Cortex of kidney (tissue), 1 donor: Measurements from ENCODE around the gene NRIP2.
A peak's percentile ranks its signal among the peaks of the same experiment; 100 is the strongest.

Experiments
- DNase-seq: peaks from one replicate; lab custom pipeline; 2025; lab: John Stamatoyannopoulos, UW

NRIP2 gene

GRCh38 chr12:2805143-2805520, 29.7 kb downstream of the NRIP2 start:
- DNase-seq = no peak

GRCh38 chr12:2804393-2805142, 30.3 kb downstream of the NRIP2 start:
- no peak for DNase-seq

GRCh38 chr12:2803635-2804392, 31.0 kb downstream of the NRIP2 start:
- no peak for DNase-seq

DNA sequence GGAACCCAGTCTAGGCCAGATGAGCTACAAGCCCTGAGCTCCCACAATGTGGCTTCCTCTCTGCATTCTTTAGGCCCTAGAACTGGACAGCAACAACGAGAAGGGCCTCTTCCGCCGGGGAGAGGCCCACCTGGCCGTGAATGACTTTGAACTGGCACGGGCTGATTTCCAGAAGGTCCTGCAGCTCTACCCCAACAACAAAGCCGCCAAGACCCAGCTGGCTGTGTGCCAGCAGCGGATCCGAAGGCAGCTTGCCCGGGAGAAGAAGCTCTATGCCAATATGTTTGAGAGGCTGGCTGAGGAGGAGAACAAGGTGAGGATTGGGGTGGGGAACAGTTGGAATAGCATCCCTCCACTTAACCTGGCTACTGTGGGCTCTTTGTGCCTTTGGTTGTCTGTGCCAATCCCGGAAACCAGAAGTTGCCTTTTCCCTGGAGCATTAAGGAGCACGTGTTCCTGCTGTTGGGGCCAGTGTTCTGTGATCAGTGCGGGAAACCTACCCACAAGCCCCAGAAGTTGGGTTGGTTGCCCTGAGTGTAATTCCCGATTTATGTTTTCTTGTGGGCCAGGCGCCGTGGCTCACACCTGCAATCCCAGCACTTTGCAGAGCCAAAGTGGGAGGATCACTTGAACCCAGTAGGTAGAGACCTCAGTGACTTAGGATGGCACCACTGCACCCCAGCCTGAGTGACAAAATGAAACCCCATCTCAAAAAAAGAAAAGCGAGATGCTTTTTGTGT, 33.6 kb downstream of the NRIP2 start:
- no peak for DNase-seq

DNA sequence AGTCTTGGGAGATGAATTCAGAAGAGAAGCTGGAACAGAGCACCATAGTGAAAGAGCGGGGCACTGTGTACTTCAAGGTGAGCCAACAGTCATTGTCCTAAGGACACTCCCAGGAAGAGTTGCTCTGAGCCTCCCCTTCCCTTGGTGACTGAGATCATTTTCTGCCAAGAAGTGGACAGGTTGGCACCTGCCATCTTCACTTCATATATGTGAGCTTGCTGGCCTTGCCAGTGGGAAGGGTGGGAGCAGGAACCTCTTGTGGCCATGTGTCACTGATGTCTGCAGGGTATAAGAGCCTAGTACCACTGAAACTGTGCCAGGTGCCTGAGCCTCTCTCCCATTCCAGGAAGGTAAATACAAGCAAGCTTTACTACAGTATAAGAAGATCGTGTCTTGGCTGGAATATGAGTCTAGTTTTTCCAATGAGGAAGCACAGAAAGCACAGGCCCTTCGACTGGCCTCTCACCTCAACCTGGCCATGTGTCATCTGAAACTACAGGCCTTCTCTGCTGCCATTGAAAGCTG, 34.7 kb downstream of the NRIP2 start:
- DNase-seq = no peak

DNA sequence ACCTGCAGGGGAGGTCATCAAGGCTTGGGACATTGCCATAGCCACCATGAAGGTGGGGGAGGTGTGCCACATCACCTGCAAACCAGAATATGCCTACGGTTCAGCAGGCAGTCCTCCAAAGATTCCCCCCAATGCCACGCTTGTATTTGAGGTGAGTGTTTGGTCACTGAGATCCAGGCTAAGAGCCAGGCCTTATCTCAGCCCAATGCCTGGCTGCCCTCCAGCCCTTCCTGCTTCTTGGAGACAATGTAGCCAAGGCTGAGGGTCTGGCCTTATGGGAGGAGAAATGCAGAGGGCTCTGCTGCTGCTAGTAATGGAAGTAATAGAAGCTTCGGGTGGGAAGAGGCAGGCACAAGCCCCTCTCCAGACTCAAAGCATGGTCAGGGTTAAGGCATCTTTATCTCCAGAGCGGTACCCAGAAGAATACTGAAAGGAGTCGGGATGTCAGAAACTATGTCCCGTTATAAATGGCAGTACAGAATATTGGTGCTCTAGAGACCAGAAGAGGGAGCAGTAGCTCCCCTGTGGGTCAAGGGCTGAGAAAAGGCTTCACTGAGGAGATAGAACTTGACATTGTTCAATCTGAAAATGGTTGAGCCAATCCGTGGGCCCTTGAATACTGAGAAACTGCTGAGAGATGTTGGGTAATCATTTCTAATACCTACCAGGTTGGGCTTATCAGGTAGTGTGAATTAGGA, 37.0 kb downstream of the NRIP2 start:
- DNase-seq = no peak

- DNase-seq = no peak
These were observed 38.6 kb downstream of the NRIP2 start for GRCh38 chr12:2796187-2796666.

- DNase-seq = no peak
These were observed 39.3 kb downstream of the NRIP2 start for GRCh38 chr12:2795291-2796186.

DNA sequence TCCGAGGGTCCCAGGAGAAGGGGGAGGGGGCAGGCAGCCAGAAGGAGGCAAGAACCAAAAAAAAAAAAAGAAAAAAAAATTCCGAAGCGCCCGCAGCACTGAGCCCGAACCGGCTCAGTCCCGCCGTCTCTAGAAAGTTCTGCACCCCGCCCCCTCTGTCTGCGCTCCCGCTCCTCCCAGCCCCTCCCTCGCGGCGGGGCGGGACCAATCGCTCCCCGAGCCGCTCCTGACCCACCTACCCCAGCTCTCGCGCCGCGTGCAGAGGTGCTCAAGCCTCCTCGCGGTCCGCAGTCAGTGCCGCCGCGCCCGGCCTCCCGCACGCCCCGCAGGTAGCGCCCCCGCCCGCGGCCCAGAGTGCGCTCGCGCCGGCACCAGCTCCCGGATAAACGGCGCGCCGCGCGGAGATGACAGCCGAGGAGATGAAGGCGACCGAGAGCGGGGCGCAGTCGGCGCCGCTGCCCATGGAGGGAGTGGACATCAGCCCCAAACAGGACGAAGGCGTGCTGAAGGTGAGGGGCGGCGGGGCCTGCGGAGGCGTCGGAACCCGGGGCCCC, 40.0 kb downstream of the NRIP2 start, which contains the start of gene FKBP4:
Gene FKBP4, plus strand, starts transcription at position 235 of the 554 bp plus-strand sequence. Its CDS starts 170 bp downstream, at position 405.
- peak; percentile 54 for DNase-seq

GRCh38 chr12:2794191-2794735, 40.6 kb downstream of the NRIP2 start:
- DNase-seq = no peak

GRCh38 chr12:2793561-2793960, 41.3 kb downstream of the NRIP2 start:
- DNase-seq = no peak

DNA sequence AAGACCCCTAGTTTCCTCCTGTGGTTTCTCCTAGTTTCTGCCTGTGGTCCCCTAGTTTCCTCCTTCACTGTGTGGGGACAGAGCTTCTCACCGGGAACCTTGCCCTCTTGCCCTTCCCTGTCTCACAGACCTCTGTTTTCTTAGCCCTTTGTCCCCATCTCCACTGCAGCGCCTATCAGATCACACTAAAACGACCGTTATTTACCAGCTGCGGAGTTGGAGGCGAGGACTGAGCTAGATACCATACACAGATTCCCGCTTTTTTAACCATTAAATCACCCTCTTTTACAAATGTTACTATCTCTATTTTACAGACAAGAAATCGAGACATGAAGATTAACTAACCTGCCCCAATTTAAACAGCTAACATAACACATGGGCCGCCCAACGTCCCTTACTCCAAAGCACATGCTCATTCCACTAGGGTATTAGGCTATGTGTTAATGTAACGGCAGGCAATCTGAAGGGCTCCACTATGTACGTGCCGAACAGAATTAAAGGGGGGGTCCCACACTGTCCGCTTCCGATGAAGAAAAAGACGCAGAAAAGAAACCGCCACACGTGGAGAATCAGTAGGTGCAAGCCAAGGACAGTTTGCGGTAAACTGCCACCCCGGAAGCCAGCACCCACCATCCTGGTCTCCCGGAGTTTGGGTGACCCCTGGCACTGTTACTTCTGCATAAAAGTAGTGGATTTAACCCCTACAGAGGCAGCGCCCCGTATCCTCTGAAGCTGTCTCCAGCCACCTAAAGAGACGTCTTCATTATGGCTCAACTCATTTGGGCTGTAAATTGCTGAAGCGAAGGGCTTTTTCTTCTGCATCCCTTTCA, 41.9 kb downstream of the NRIP2 start:
- DNase-seq = no peak

DNA sequence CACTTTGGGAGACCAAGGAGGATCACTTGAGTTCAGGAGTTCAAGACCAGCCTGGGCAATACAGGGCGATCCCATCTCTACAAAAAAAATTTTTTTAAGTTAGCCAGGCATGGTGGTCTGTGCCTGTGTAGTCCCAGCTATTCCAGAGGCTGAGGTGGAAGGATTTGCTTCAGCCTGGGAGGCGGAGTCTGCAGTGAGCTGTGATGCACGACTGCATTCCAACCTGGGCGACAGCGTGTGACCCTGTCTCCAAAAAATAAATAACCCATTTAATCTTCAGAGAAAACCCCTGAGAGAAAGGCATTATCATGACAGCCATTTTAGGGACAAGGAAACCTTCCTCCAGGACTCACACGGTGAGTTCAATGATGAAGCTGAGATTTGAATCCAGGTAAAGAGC, 43.7 kb downstream of the NRIP2 start:
- no peak for DNase-seq

DNA sequence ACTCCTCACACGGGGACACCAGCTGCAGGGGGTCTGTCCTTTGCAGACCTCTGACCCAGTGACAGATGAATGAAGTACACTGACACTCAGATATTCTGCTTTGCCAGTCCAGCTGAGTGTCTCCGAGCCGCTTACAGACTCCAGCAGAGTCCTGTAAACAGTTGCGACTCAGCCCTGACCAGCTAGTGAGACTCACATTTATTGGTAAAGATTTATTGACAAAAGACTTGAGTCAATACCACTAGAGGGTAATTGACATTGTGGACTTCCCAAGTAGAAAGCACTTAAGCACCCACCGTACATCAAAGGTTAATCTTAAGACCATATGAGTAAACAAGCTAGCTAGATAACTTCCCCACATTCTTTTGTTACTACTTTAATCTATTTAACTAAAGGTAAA, 49.8 kb downstream of the NRIP2 start:
- no peak for DNase-seq

DNA sequence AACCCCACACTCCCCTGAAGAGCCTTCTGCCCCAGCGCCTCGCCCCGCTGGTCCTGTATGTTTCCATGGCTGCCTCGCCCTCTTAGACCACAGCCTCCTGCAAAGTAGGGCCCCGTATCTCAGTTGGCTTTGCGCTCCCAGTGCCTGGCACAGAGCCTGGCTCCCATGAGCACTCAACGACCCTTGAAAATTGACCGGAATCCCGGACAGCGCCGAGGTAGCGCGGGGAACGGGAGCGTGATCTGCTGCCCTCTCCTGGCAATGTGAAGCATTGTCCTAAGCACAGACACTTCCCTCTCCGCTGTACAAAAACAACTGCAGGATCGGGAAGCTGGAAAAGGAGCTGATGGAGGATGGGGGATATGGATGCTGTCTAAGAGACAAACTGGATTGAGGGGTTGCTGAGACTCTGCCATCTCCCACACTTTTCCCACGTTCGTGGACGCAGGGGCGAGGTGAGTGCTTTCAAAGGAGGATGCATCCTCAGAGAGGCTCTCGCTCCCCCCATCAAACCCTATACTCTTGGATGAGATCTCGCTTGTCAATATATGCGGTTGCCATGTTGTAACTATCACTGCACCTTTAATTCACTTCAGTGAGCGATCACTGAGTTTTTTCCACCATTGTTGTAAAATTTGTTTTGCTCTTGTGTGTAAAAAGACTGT, 50.8 kb downstream of the NRIP2 start:
- DNase-seq = no peak

GRCh38 chr12:2779281-2779680, 55.6 kb downstream of the NRIP2 start:
- DNase-seq = no peak

GRCh38 chr12:2776129-2776806, 58.6 kb downstream of the NRIP2 start:
- no peak for DNase-seq

DNA sequence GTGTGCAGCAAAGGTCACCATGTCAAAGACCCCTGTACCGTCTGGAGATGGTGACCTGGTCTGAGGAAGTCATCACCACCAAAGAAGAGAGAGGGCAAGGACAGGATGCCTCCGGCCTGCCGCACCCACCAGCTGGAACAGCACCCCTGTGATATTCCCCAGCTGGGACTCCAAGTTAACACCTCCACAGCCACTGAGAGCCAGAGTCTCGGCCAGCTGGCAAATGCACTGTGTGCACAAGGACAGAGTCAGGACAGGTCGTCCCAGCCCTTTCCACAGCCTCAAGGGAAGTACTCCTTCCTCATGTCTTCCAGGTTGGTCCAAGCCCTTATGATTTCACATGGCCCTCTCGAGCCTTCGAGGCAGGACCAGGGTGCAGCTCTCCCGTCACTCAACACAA, 59.4 kb downstream of the NRIP2 start:
- no peak for DNase-seq
